Liver (tissue), 9 donors: ENCODE data around the gene RALGAPA2. TPM values are rescaled to one million over a fixed set of nuclear protein-coding genes. Genes with fewer than 3 reads are reported as not detected.

ENCODE experiments used
- DNase-seq: peaks from one replicate; pipeline ENCODE4 v3.0.0-alpha.2; 2017; ENCODE audit warnings: low spot score
- H3K27ac ChIP-seq, 2 donors: one replicate each; pipeline ENCODE4 v1.7.0; 2013; ENCODE audit warnings: inconsistent platforms in 2 of 2, low read length in 2 of 2, control low read depth in 1 of 2, low read depth in 1 of 2, mild to moderate bottlenecking in 1 of 2
- H3K27me3 ChIP-seq, 4 donors: one replicate each; pipeline versions ENCODE4 v1.6.1 to v1.7.0; 2013; ENCODE audit warnings: low read length in 3 of 4, inconsistent platforms in 1 of 4, mild to moderate bottlenecking in 1 of 4, moderate library complexity in 1 of 4; ENCODE audit not compliant: control insufficient read depth in 4 of 4, insufficient read depth in 4 of 4
- H3K36me3 ChIP-seq, 4 donors: one replicate each; pipeline versions ENCODE4 v1.6.1 to v1.7.0; 2013; ENCODE audit warnings: low read length in 3 of 4, mild to moderate bottlenecking in 3 of 4, low read depth in 1 of 4, moderate library complexity in 1 of 4; ENCODE audit not compliant: control insufficient read depth in 4 of 4, insufficient read depth in 3 of 4
- H3K4me1 ChIP-seq, 4 donors: one replicate each; pipeline versions ENCODE4 v1.6.1 to v1.7.0; 2013; ENCODE audit warnings: low read length in 3 of 4, mild to moderate bottlenecking in 3 of 4, moderate library complexity in 1 of 4; ENCODE audit not compliant: control insufficient read depth in 4 of 4, insufficient read depth in 4 of 4
- H3K4me3 ChIP-seq, 3 donors: one replicate each; pipeline versions ENCODE4 v1.6.1 to v1.7.0; 2013; ENCODE audit warnings: low read length in 3 of 3, control low read depth in 1 of 3, low read depth in 1 of 3, mild to moderate bottlenecking in 1 of 3
- H3K9ac ChIP-seq, 2 donors: one replicate each; pipeline ENCODE4 v1.7.0; 2013; ENCODE audit warnings: low read length in 2 of 2, mild to moderate bottlenecking in 2 of 2, moderate library complexity in 2 of 2, control low read depth in 1 of 2, low read depth in 1 of 2
- H3K9me3 ChIP-seq, 4 donors: one replicate each; pipeline versions ENCODE4 v1.6.1 to v1.7.0; 2013; ENCODE audit warnings: low read length in 3 of 4; ENCODE audit not compliant: control insufficient read depth in 4 of 4
- ATF3 ChIP-seq: IDR thresholded peaks from 2 replicates; pipeline ENCODE4 v1.6.1; 2016; ENCODE audit warnings: antibody characterized with exemption
- CTCF ChIP-seq: fragments of 150-350 bp; IDR thresholded peaks from 2 replicates; pipeline ENCODE4 v1.5.1; 2017; ENCODE audit warnings: improper control_type of control experiment, low read depth, low read length; ENCODE audit not compliant: missing input control
- EGR1 ChIP-seq, 2 donors: IDR thresholded peaks; 2 replicates each; pipeline ENCODE4 v1.6.1; 2016 to 2018; ENCODE audit warnings: antibody characterized with exemption in 2 of 2, low read depth in 2 of 2
- FOXA1 ChIP-seq: IDR thresholded peaks from 2 replicates; pipeline ENCODE4 v1.6.1; 2016; ENCODE audit warnings: antibody characterized with exemption
- FOXA2 ChIP-seq: IDR thresholded peaks from 2 replicates; pipeline ENCODE4 v1.6.1; 2016; ENCODE audit warnings: antibody characterized with exemption
- GABPA ChIP-seq, 2 donors: IDR thresholded peaks in 1 of 2; conservative IDR thresholded peaks in 1 of 2; 2 replicates each; pipeline ENCODE4 v1.6.1; 2016; ENCODE audit warnings: antibody characterized with exemption in 2 of 2, mild to moderate bottlenecking in 1 of 2, moderate library complexity in 1 of 2
- HNF4A ChIP-seq, 2 donors: conservative IDR thresholded peaks; 2 replicates each; pipeline ENCODE4 v1.6.1; 2016; ENCODE audit warnings: antibody characterized with exemption in 2 of 2, mild to moderate bottlenecking in 2 of 2
- HNF4G ChIP-seq: IDR thresholded peaks from 2 replicates; pipeline ENCODE4 v1.6.1; 2016; ENCODE audit warnings: antibody characterized with exemption
- JUND ChIP-seq, 2 donors: IDR thresholded peaks; 2 replicates each; pipeline ENCODE4 v1.6.1; 2016; ENCODE audit warnings: antibody characterized with exemption in 2 of 2
- MAX ChIP-seq: IDR thresholded peaks from 2 replicates; pipeline ENCODE4 v1.6.1; 2016; ENCODE audit warnings: antibody characterized with exemption
- NR2F2 ChIP-seq: IDR thresholded peaks from 2 replicates; pipeline ENCODE4 v1.6.1; 2016; ENCODE audit warnings: antibody characterized with exemption
- RAD21 ChIP-seq, 2 donors: IDR thresholded peaks; 2 replicates each; pipeline ENCODE4 v1.6.1; 2016; ENCODE audit warnings: antibody characterized with exemption in 2 of 2, mild to moderate bottlenecking in 2 of 2
- REST ChIP-seq: IDR thresholded peaks from 2 replicates; pipeline ENCODE4 v1.6.1; 2016; ENCODE audit warnings: antibody characterized with exemption, mild to moderate bottlenecking
- RXRA ChIP-seq, 2 donors: IDR thresholded peaks; 2 replicates each; pipeline ENCODE4 v1.6.1; 2017 to 2018; ENCODE audit warnings: antibody characterized with exemption in 2 of 2, mild to moderate bottlenecking in 1 of 2
- SP1 ChIP-seq: IDR thresholded peaks from 2 replicates; pipeline ENCODE4 v1.6.1; 2018; ENCODE audit warnings: antibody characterized with exemption, mild to moderate bottlenecking
- TAF1 ChIP-seq: conservative IDR thresholded peaks from 2 replicates; pipeline ENCODE4 v1.6.1; 2016; ENCODE audit warnings: antibody characterized with exemption, mild to moderate bottlenecking
- YY1 ChIP-seq: IDR thresholded peaks from 2 replicates; pipeline ENCODE4 v1.6.1; 2016; ENCODE audit warnings: antibody characterized with exemption, mild to moderate bottlenecking
- ZBTB33 ChIP-seq: IDR thresholded peaks from 2 replicates; pipeline ENCODE4 v1.6.1; 2016; ENCODE audit warnings: antibody characterized with exemption
- WGBS: extraction: QIAGEN DNeasy Blood & Tissue Kit; methylation state at CpG from one replicate; pipeline ENCODE4 v1.1.7; 2013; 5-methylcytosine and 5-hydroxymethylcytosine counted together
- polyA plus RNA-seq, 2 donors: library from polyadenylated mRNA; stranded (reverse) in 1 of 2; unstranded in 1 of 2; fragments of 200-250 nt in 1 of 2; fragments of >200 nt in 1 of 2; fragmentation: Nextera tagmentation in 1 of 2; extraction: Ambion mirVana in 1 of 2; gene quantifications; one replicate each; pipeline versions ENCODE4 v1.2.1 to v1.2.3, GENCODE V29; 2013 to 2015
- total RNA-seq, 2 donors: library from RNA; depleted of rRNA; stranded (reverse); fragments of >200 nt; gene quantifications; one replicate each; pipeline ENCODE4 v1.2.3, GENCODE V29; 2014
- donor health status: healthy.
- donor health status: healthy.
- donor health status: healthy.
- donor health status: healthy.
- donor health status: healthy.

The RALGAPA2 gene
- total and polyA plus RNA-seq, 4 donors = 14.8 to 89.9 (median 25.1) TPM

- no peak for TF ChIP-seq NR2F2
- no peak for TF ChIP-seq HNF4G
- TF ChIP-seq MAX = no peak
Observed at GRCh38 chr20:20367575-20368417, 344.6 kb downstream of the RALGAPA2 start, which contains the start of gene INSM1 (continued).

GRCh38 chr20:20366876-20367574 is 345.4 kb downstream of the RALGAPA2 start:
- Histone ChIP-seq H3K9me3 (no peaks in the 10 kb centered on the region), H3K4me1 (peaks cover 22 to 45% (median 29%) of the 10 kb centered on the region in 4 donors), H3K9ac (no peak overlapping the region), H3K4me3 (peak overlapping the region in 1 of 3 donors; percentile 52), H3K27me3 (peaks cover 0 to 43% (median 17%) of the 10 kb centered on the region in 4 donors), H3K36me3 (no peaks in the 10 kb centered on the region), H3K27ac (no peak overlapping the region)
- 4% methylated on average over 63 of the region's 63 CpGs for WGBS
- no peak for TF ChIP-seq ZBTB33
- TF ChIP-seq FOXA2 = no peak
- no peak for TF ChIP-seq MAX
- TF ChIP-seq SP1 = no peak
- DNase-seq = no peak

- peaks cover 22 to 45% (median 29%) of the 10 kb centered on the region in 4 donors for H3K4me1 ChIP-seq
- 6% methylated on average over 19 of the region's 19 CpGs for WGBS
- H3K27ac ChIP-seq = no peak overlapping the region
Observed at GRCh38 chr20:20366551-20366875, 345.9 kb downstream of the RALGAPA2 start.

More at GRCh38 chr20:20366551-20366875, 345.9 kb downstream of the RALGAPA2 start:
- no peak for TF ChIP-seq ATF3
- TF ChIP-seq ZBTB33 = no peak
- no peak for TF ChIP-seq JUND (IDR thresholded peaks at IDR 0.05)
- TF ChIP-seq HNF4G = no peak
- no peak for TF ChIP-seq FOXA1
- no peak for TF ChIP-seq NR2F2
- TF ChIP-seq EGR1 (IDR thresholded peaks at IDR 0.05; ENCODE audit: low read depth in 2 of 2) = no peak
- no peak for TF ChIP-seq RAD21 (IDR thresholded peaks at IDR 0.05)
- TF ChIP-seq TAF1 = no peak
- no peak for TF ChIP-seq REST
- TF ChIP-seq HNF4A (conservative IDR thresholded peaks at IDR 0.05) = no peak
- no peak for TF ChIP-seq FOXA2
- TF ChIP-seq CTCF = no peak
- TF ChIP-seq SP1 = no peak
- no peak for TF ChIP-seq GABPA (IDR thresholded peaks at IDR 0.05 in 1 of 2, conservative IDR thresholded peaks at IDR 0.05 in 1 of 2)
- no peak for TF ChIP-seq YY1
- no peak for TF ChIP-seq MAX
- TF ChIP-seq RXRA (IDR thresholded peaks at IDR 0.05) = no peak
- H3K36me3 ChIP-seq = no peaks in the 10 kb centered on the region
- H3K9me3 ChIP-seq = no peaks in the 10 kb centered on the region
- no peak for DNase-seq
- no peak overlapping the region for H3K4me3 ChIP-seq
- H3K27me3 ChIP-seq = peaks cover 0 to 43% (median 17%) of the 10 kb centered on the region in 4 donors
- no peak overlapping the region for H3K9ac ChIP-seq
